Skeletal muscle tissue (tissue), 4 donors: ENCODE data around the gene KCNMA1. TPM values are rescaled to one million over a fixed set of nuclear protein-coding genes. Genes with fewer than 3 reads are reported as not detected.

ENCODE experiments used
- H3K27ac ChIP-seq: one replicate; pipeline ENCODE4 v1.7.0; 2013; ENCODE audit warnings: mild to moderate bottlenecking, low read depth, low read length, inconsistent platforms
- H3K27me3 ChIP-seq, 3 donors: one replicate each; pipeline ENCODE4 v1.7.0; 2013; ENCODE audit warnings: low read length in 3 of 3; ENCODE audit not compliant: control insufficient read depth in 3 of 3, insufficient read depth in 3 of 3
- H3K36me3 ChIP-seq, 3 donors: one replicate each; pipeline ENCODE4 v1.7.0; 2013; ENCODE audit warnings: low read length in 3 of 3; ENCODE audit not compliant: control insufficient read depth in 3 of 3, insufficient read depth in 3 of 3
- H3K4me1 ChIP-seq, 3 donors: one replicate each; pipeline ENCODE4 v1.7.0; 2013; ENCODE audit warnings: low read length in 3 of 3, mild to moderate bottlenecking in 3 of 3; ENCODE audit not compliant: control insufficient read depth in 3 of 3, insufficient read depth in 3 of 3
- H3K4me3 ChIP-seq, 3 donors: one replicate each; pipeline ENCODE4 v1.7.0; 2013; ENCODE audit warnings: low read length in 3 of 3
- H3K9ac ChIP-seq, 3 donors: one replicate each; pipeline ENCODE4 v1.7.0; 2013; ENCODE audit warnings: low read length in 3 of 3, mild to moderate bottlenecking in 3 of 3, moderate library complexity in 2 of 3, low read depth in 1 of 3
- H3K9me3 ChIP-seq, 3 donors: one replicate each; pipeline ENCODE4 v1.7.0; 2013; ENCODE audit warnings: low read length in 3 of 3; ENCODE audit not compliant: control insufficient read depth in 3 of 3
- total RNA-seq: library from RNA; depleted of rRNA; stranded (reverse); fragments of >200 nt; gene quantifications from one replicate; pipeline ENCODE4 v1.2.3, GENCODE V29; 2014
- donor health status: Osteomylitis.

The KCNMA1 gene
- total RNA-seq, 1 donor from 2014 or later = 18.8 TPM

GRCh38 chr10:76884673-76885275 is 752.8 kb downstream of the KCNMA1 start:
- Histone ChIP-seq H3K9me3 (no peaks in the 10 kb centered on the region), H3K4me1 (no peaks in the 10 kb centered on the region), H3K4me3 (no peak overlapping the region), H3K27me3 (no peaks in the 10 kb centered on the region), H3K36me3 (peaks cover 1 to 5% (median 5%) of the 10 kb centered on the region in 3 donors), H3K9ac (no peak overlapping the region), H3K27ac (no peak overlapping the region)

DNA sequence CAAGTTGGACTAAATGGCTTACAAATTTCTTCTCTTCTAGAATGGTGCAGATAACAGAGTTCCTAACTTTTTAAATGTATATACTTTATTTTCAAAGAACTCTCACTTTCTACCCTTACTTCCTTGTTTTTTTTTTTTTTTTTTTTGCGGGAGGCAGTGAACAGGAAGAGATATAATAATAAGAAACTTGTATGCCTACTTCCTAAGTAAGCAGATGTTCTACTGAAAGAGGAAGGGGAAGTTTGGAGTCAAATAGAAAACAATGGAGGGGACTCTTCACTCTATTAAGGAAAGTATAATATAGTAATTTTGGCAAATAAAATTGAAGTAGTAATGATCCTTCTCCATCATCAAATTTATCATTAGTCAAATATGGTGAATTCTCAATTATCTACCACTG is 754.0 kb downstream of the KCNMA1 start:
- Histone ChIP-seq H3K27me3 (no peaks in the 10 kb centered on the region), H3K9ac (no peak overlapping the region), H3K9me3 (no peaks in the 10 kb centered on the region), H3K4me1 (no peaks in the 10 kb centered on the region), H3K27ac (no peak overlapping the region), H3K36me3 (peaks cover 0 to 5% (median 0%) of the 10 kb centered on the region in 3 donors), H3K4me3 (no peak overlapping the region)

DNA sequence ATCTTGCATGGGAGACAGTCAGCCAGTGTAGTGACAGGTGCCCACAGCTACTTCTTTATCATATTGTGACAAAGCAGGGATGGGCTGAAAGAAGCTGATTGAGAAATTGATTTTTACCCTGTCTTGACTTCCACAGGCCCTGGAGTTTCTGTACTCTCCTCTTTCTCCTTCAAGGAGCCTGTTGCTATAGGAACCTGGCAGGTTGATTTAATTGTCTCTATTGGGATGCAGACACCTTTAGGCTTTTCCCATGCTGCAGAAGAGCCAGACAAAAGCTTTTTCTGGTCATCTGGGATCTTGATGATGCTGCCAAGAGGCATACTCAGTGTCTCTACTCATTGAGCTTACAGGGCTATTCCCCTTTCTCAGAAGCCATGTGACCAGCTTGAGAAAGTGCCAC is 754.8 kb downstream of the KCNMA1 start:
- Histone ChIP-seq H3K4me3 (no peak overlapping the region), H3K36me3 (peaks cover 0 to 3% (median 0%) of the 10 kb centered on the region in 3 donors), H3K27me3 (no peaks in the 10 kb centered on the region), H3K9ac (no peak overlapping the region), H3K4me1 (no peaks in the 10 kb centered on the region), H3K27ac (no peak overlapping the region), H3K9me3 (no peaks in the 10 kb centered on the region)

DNA sequence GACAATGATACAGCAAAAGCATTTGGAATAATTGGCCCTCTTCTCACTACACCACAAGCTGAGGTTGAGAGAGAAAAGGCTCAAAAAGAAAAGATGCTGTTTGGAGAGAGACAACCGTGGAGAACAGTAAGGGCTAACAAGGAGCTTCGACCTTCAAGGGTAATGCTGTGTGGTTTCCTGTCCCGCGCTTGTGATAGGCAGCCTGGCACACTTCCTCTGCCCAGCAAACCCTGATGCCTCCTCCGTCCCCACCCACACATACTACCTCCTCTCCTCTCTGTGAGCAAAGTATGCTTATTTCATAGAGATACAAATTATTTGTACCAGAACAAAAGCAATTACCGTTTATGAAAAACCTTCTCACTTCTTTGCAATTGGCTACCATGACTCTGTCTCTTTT is 755.4 kb downstream of the KCNMA1 start:
- Histone ChIP-seq H3K27ac (no peak overlapping the region), H3K36me3 (no peaks in the 10 kb centered on the region), H3K4me3 (no peak overlapping the region), H3K9me3 (no peaks in the 10 kb centered on the region), H3K4me1 (no peaks in the 10 kb centered on the region), H3K27me3 (no peaks in the 10 kb centered on the region), H3K9ac (no peak overlapping the region)

GRCh38 chr10:76881477-76882220 is 756.0 kb downstream of the KCNMA1 start:
- H3K27me3 ChIP-seq = no peaks in the 10 kb centered on the region
- H3K4me1 ChIP-seq = no peaks in the 10 kb centered on the region
- no peak overlapping the region for H3K27ac ChIP-seq
- H3K4me3 ChIP-seq = no peak overlapping the region
- no peaks in the 10 kb centered on the region for H3K36me3 ChIP-seq
- H3K9me3 ChIP-seq = no peaks in the 10 kb centered on the region
- no peak overlapping the region for H3K9ac ChIP-seq

DNA sequence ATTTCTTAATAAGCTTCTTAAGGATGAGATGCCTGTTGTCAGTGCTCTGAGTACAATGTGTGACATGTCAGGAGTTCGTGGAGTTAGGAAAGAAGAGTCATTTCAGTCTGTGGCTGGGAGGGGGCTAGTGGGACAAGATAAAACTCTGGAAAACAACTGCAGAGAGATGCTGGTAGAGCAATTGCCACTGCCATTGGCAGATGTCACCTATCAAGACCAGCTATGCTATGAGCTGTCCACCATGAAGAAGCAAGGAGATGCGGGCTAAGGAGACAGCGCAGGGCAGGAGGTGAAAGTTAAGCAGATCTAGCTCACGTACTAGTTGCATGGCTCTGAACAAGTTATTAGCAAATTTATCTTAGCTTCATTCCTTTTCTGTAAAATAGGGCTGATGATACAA is 756.7 kb downstream of the KCNMA1 start:
- Histone ChIP-seq H3K27me3 (no peaks in the 10 kb centered on the region), H3K9ac (no peak overlapping the region), H3K4me3 (no peak overlapping the region), H3K4me1 (no peaks in the 10 kb centered on the region), H3K9me3 (no peaks in the 10 kb centered on the region), H3K27ac (no peak overlapping the region), H3K36me3 (no peaks in the 10 kb centered on the region)

GRCh38 chr10:76879116-76879913 is 758.3 kb downstream of the KCNMA1 start:
- H3K4me3 ChIP-seq = no peak overlapping the region
- no peaks in the 10 kb centered on the region for H3K27me3 ChIP-seq
- H3K27ac ChIP-seq = no peak overlapping the region
- no peaks in the 10 kb centered on the region for H3K36me3 ChIP-seq
- H3K4me1 ChIP-seq = no peaks in the 10 kb centered on the region
- H3K9me3 ChIP-seq = no peaks in the 10 kb centered on the region
- no peak overlapping the region for H3K9ac ChIP-seq

DNA sequence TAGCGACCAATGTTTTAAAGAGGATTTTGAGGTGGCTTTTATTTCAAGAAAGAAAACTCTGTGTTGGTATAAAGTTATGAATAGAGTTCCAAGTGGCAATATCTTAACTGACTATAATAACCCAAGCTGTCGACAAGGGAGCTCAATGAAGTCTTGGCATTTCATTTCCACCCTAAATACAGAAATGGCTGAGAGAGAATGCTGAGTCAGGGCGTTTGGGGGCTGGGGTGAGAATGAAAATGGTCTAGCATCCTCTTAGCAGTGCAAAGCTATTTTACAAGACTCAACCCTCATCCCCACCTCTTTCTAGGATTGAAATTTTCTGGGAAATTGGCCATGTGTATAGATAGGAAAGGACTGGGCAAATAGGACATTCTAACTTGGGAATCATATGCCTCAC is 759.1 kb downstream of the KCNMA1 start:
- Histone ChIP-seq H3K27ac (no peak overlapping the region), H3K27me3 (no peaks in the 10 kb centered on the region), H3K4me1 (no peaks in the 10 kb centered on the region), H3K4me3 (no peak overlapping the region), H3K36me3 (no peaks in the 10 kb centered on the region), H3K9ac (no peak overlapping the region), H3K9me3 (no peaks in the 10 kb centered on the region)

DNA sequence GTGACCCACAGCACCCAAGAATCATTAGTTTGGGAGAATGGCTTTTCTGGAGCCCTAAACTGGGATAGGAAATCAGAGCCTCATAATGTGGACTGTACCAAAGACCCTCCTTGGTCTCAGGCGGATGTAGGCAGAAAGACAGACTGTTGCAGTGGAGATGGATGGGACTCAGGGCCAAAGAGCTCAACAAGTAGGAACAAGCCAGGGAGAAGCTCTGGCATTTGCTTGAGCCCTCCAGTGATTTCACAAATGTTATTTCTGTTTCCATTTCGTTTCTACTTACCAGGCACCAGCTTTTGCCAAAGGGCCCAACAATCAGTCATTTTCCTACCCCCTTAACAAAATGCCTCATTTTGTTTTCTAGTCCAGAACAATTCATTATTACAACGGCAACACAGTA is 762.7 kb downstream of the KCNMA1 start:
- H3K27me3 ChIP-seq = no peaks in the 10 kb centered on the region
- no peaks in the 10 kb centered on the region for H3K9me3 ChIP-seq
- H3K4me1 ChIP-seq = no peaks in the 10 kb centered on the region
- H3K27ac ChIP-seq = no peak overlapping the region
- no peak overlapping the region for H3K9ac ChIP-seq
- no peaks in the 10 kb centered on the region for H3K36me3 ChIP-seq
- H3K4me3 ChIP-seq = no peak overlapping the region

GRCh38 chr10:76874176-76874575 is 763.4 kb downstream of the KCNMA1 start:
- no peaks in the 10 kb centered on the region for H3K4me1 ChIP-seq
- H3K4me3 ChIP-seq = no peak overlapping the region
- no peaks in the 10 kb centered on the region for H3K36me3 ChIP-seq
- H3K9ac ChIP-seq = no peak overlapping the region
- no peaks in the 10 kb centered on the region for H3K9me3 ChIP-seq
- no peaks in the 10 kb centered on the region for H3K27me3 ChIP-seq
- no peak overlapping the region for H3K27ac ChIP-seq
